Immature natural killer cell (primary cell): Measurements from ENCODE around the gene CHSY1. TPM values are rescaled to one million over a fixed set of nuclear protein-coding genes. Genes with fewer than 3 reads are reported as not detected.
A peak's percentile ranks its signal among the peaks of the same experiment; 100 is the strongest.

Source experiments
- DNase-seq, 3 donors: peaks; one replicate each; pipeline ENCODE4 v3.0.0; 2022; ENCODE audit warnings: mixed read lengths in 1 of 3
- H3K27ac Mint-ChIP-seq, 6 donors: one replicate each; pipeline ENCODE4 v1.8.0; 2020; ENCODE audit warnings: mixed read lengths in 6 of 6, mild to moderate bottlenecking in 5 of 6, inconsistent platforms in 4 of 6, moderate library complexity in 3 of 6
- H3K27me3 Mint-ChIP-seq, 3 donors: one replicate each; pipeline ENCODE4 v1.8.0; 2020 to 2021; ENCODE audit warnings: low read depth in 3 of 3, mild to moderate bottlenecking in 3 of 3, mixed read lengths in 3 of 3, moderate library complexity in 3 of 3, inconsistent platforms in 1 of 3
- H3K36me3 Mint-ChIP-seq, 3 donors: one replicate each; pipeline ENCODE4 v1.8.0; 2020; ENCODE audit warnings: mixed read lengths in 3 of 3, inconsistent platforms in 2 of 3, mild to moderate bottlenecking in 2 of 3
- H3K4me1 Mint-ChIP-seq, 2 donors: one replicate each; pipeline ENCODE4 v1.8.0; 2020; ENCODE audit warnings: inconsistent platforms in 2 of 2, mild to moderate bottlenecking in 2 of 2, mixed read lengths in 2 of 2, moderate library complexity in 1 of 2
- H3K4me3 Mint-ChIP-seq, 5 donors: one replicate each; pipeline ENCODE4 v1.8.0; 2020; ENCODE audit warnings: mild to moderate bottlenecking in 5 of 5, mixed read lengths in 5 of 5, inconsistent platforms in 3 of 5, moderate library complexity in 3 of 5
- H3K9me3 Mint-ChIP-seq, 6 donors: one replicate each; pipeline ENCODE4 v1.8.0; 2020; ENCODE audit warnings: mild to moderate bottlenecking in 6 of 6, mixed read lengths in 6 of 6, inconsistent platforms in 4 of 6, moderate library complexity in 3 of 6
- polyA plus RNA-seq, 3 donors: library from polyadenylated mRNA; unstranded; fragments of 300-500 nt; fragmentation: Illumina TruSeq; gene quantifications; one replicate each; pipeline ENCODE4 v1.2.3, GENCODE V29; 2021

Gene CHSY1
- polyA plus RNA-seq, 3 donors from 2014 or later, result 2.8 to 4.0 (median 2.8) TPM

DNA sequence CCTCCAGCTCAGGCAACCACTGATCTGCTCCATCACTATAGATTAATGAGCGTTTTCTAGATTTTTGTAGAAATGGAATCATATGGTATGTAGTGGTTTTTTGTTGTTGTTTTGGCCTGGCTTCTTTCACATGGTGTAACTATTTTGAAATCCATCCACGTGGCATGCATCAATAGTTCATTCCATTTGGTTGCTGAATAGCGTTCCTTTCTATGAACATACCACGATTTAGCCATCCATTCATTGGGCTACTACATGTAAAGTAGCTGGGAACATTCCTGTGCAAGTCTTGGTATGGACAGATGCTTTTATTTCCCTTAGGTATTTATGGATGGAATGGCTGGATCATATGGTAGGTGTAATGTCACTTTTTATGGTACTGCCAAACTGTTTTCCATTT, 10.7 kb upstream of the CHSY1 start:
- Mint-ChIP-seq H3K27me3 (peaks cover 0 to 5% (median 1%) of the 10 kb centered on the region in 3 donors), H3K27ac (no peak overlapping the region), H3K9me3 (no peaks in the 10 kb centered on the region), H3K4me3 (no peak overlapping the region), H3K36me3 (no peaks in the 10 kb centered on the region), H3K4me1 (peaks cover 8 to 9% of the 10 kb centered on the region in 2 donors)
- no peak for DNase-seq

GRCh38 chr15:101258238-101259144, 6.6 kb upstream of the CHSY1 start:
- H3K27me3 Mint-ChIP-seq, result peaks cover 0 to 5% (median 1%) of the 10 kb centered on the region in 3 donors
- no peak overlapping the region for H3K4me3 Mint-ChIP-seq
- H3K36me3 Mint-ChIP-seq, result no peaks in the 10 kb centered on the region
- H3K27ac Mint-ChIP-seq, result no peak overlapping the region
- peaks cover 0 to 4% of the 10 kb centered on the region in 2 donors for H3K4me1 Mint-ChIP-seq
- H3K9me3 Mint-ChIP-seq, result no peaks in the 10 kb centered on the region
- peak; percentile 55 to 64 (median 62) for DNase-seq

DNA sequence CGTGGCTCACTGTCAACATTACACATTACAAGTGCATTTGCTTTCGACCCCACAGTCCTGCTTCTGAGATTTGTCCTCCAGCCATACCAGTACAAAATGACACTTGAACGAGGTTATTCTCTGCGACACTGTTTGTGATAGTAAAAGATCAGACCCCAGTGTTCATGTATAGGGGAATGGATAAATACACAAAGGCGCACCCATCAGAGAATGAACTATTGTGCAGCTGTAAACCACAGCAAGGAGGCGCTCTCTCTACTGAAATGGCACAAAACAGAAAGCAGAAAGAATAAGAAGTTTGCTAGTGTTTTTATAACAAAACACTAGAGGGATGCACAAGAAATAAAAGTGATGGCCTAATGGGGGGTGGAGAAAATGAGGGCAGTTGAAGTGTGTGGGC, 4.9 kb upstream of the CHSY1 start:
- Mint-ChIP-seq H3K4me1 (peaks cover 10 to 11% of the 10 kb centered on the region in 2 donors), H3K27me3 (peaks cover 4 to 12% (median 7%) of the 10 kb centered on the region in 3 donors), H3K36me3 (no peaks in the 10 kb centered on the region), H3K4me3 (no peak overlapping the region), H3K9me3 (no peaks in the 10 kb centered on the region), H3K27ac (no peak overlapping the region)
- DNase-seq, result no peak

- no peaks in the 10 kb centered on the region for H3K9me3 Mint-ChIP-seq
- H3K27me3 Mint-ChIP-seq, result peaks cover 4 to 12% (median 10%) of the 10 kb centered on the region in 3 donors
- H3K36me3 Mint-ChIP-seq, result no peaks in the 10 kb centered on the region
- peaks cover 11 to 12% of the 10 kb centered on the region in 2 donors for H3K4me1 Mint-ChIP-seq
- no peak for DNase-seq
- no peak overlapping the region for H3K27ac Mint-ChIP-seq
- no peak overlapping the region for H3K4me3 Mint-ChIP-seq
Measured at GRCh38 chr15:101255615-101256241, 3.9 kb upstream of the CHSY1 start.

DNA sequence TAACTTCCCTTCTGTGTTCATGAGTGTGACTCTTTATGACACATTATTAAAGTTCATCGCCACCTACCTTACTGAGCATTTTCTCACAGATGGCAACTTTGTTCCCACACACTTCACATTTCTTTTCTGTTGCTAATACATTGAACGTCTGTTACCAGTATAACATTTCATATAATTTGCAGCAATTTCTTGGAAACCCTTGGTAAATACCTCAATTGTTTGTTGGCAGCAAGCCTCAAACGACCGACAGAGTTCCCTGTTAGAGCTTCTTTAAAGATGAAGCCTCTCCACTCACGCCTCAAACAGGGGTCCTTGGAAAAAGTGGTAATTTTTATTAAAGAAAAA, 3.2 kb upstream of the CHSY1 start:
- H3K9me3 Mint-ChIP-seq, result no peaks in the 10 kb centered on the region
- peaks cover 11 to 13% (median 12%) of the 10 kb centered on the region in 3 donors for H3K27me3 Mint-ChIP-seq
- no peak for DNase-seq
- peaks cover 18 to 19% of the 10 kb centered on the region in 2 donors for H3K4me1 Mint-ChIP-seq
- H3K36me3 Mint-ChIP-seq, result no peaks in the 10 kb centered on the region
- H3K4me3 Mint-ChIP-seq, result no peak overlapping the region
- H3K27ac Mint-ChIP-seq, result peak overlapping the region in 1 of 6 donors; percentile 30

DNA sequence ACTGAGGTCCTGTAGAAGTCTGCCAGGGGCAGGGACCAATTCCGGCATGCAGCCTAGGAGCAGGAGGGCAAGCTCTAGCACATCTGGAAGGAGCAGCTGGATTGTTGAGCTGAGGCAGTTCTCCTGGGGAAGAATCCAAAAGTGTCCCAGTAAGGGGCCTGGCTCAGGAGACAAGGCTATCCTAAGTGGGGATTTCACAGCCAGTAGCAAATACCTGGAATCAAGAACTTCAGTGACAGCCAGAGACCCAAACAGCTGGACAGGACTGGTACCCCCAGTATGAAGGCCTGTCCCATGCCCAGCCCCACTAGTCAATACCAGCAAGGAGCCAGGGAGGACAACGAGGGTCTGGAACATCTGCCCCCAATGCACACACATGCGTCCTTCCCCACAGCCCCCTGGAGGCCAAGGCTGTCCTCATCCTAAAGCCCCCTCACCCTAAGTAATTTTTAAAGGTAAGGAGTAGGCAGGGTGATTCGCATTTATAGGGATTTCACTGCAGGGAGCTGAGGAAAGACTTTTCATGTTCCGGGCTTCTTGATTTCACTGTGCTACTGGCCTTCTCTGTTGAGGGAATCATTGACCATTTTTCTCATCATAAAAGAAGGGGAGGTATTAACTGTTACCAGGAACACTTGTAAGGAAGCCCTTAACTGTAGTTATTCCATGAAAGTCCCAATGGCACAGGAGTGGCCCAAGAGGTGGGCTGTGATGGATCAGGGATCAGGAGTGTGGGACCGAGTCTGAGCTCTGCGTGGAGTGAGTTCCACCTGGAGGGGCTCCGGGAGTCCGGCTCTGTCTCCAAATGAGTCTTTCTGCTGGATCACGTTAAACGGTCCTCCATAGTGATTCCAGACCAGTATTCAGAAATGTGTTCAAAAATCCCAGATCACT, 2.6 kb upstream of the CHSY1 start:
- no peak overlapping the region for H3K4me3 Mint-ChIP-seq
- H3K27me3 Mint-ChIP-seq, result peaks cover 12 to 13% (median 12%) of the 10 kb centered on the region in 3 donors
- peaks cover 25% of the 10 kb centered on the region in 2 donors for H3K4me1 Mint-ChIP-seq
- DNase-seq, result no peak
- peak overlapping the region in 1 of 6 donors; percentile 30 for H3K27ac Mint-ChIP-seq
- no peaks in the 10 kb centered on the region for H3K9me3 Mint-ChIP-seq
- no peaks in the 10 kb centered on the region for H3K36me3 Mint-ChIP-seq

- Mint-ChIP-seq H3K4me3 (peak overlapping the region; percentile 89 to 94 (median 93)), H3K27ac (peak overlapping the region; percentile 78 to 90 (median 84)), H3K36me3 (peaks cover 0 to 3% (median 0%) of the 10 kb centered on the region in 3 donors), H3K4me1 (peaks cover 30 to 39% of the 10 kb centered on the region in 2 donors), H3K9me3 (no peaks in the 10 kb centered on the region), H3K27me3 (peaks cover 8 to 12% (median 12%) of the 10 kb centered on the region in 3 donors)
- DNase-seq, result no peak
Measured at GRCh38 chr15:101252836-101253235, 988 bp upstream of the CHSY1 start.

GRCh38 chr15:101250873-101251829, 697 bp downstream of the CHSY1 start:
- peak overlapping the region; percentile 89 to 93 (median 90) for H3K4me3 Mint-ChIP-seq
- H3K4me1 Mint-ChIP-seq, result peaks cover 45 to 56% of the 10 kb centered on the region in 2 donors
- H3K9me3 Mint-ChIP-seq, result no peaks in the 10 kb centered on the region
- DNase-seq, result peak in 2 of 3 donors; percentile 23 to 37
- peak overlapping the region; percentile 81 to 92 (median 87) for H3K27ac Mint-ChIP-seq
- peaks cover 8 to 12% (median 12%) of the 10 kb centered on the region in 3 donors for H3K27me3 Mint-ChIP-seq
- H3K36me3 Mint-ChIP-seq, result peaks cover 0 to 3% (median 0%) of the 10 kb centered on the region in 3 donors

GRCh38 chr15:101250341-101250831, 1.5 kb downstream of the CHSY1 start:
- Mint-ChIP-seq H3K27ac (peak overlapping the region; percentile 81 to 92 (median 87)), H3K9me3 (no peaks in the 10 kb centered on the region), H3K36me3 (peaks cover 0 to 3% (median 0%) of the 10 kb centered on the region in 3 donors), H3K27me3 (peaks cover 8 to 12% (median 12%) of the 10 kb centered on the region in 3 donors), H3K4me1 (peaks cover 52 to 64% of the 10 kb centered on the region in 2 donors), H3K4me3 (peak overlapping the region; percentile 89 to 93 (median 90))
- no peak for DNase-seq

DNA sequence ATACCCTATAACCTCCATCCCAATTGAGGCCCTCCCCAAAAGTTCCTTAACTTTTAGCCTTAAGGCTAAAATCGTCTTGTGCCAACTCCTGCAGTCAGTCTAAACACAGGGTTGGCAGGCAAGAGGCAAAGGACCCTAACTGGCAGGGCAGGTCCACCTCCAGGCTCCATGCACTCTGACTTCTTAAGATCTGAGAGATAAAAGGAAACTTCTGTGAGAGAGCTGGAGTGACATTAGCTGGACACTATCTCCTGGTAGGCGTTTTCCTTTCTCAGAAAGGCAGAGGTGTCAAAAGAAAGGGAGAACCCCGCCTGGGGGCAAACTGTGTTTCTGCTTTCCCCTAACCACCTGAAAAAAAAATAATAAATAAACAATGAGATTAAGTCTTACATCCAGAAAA, 3.6 kb downstream of the CHSY1 start:
- Mint-ChIP-seq H3K9me3 (no peaks in the 10 kb centered on the region), H3K36me3 (peaks cover 0 to 3% (median 0%) of the 10 kb centered on the region in 3 donors), H3K27ac (peak overlapping the region in 1 of 6 donors; percentile 30), H3K27me3 (peaks cover 8 to 16% (median 13%) of the 10 kb centered on the region in 3 donors), H3K4me1 (peaks cover 73 to 85% of the 10 kb centered on the region in 2 donors), H3K4me3 (peak overlapping the region in 2 of 5 donors; percentile 27 to 32)
- no peak for DNase-seq

DNA sequence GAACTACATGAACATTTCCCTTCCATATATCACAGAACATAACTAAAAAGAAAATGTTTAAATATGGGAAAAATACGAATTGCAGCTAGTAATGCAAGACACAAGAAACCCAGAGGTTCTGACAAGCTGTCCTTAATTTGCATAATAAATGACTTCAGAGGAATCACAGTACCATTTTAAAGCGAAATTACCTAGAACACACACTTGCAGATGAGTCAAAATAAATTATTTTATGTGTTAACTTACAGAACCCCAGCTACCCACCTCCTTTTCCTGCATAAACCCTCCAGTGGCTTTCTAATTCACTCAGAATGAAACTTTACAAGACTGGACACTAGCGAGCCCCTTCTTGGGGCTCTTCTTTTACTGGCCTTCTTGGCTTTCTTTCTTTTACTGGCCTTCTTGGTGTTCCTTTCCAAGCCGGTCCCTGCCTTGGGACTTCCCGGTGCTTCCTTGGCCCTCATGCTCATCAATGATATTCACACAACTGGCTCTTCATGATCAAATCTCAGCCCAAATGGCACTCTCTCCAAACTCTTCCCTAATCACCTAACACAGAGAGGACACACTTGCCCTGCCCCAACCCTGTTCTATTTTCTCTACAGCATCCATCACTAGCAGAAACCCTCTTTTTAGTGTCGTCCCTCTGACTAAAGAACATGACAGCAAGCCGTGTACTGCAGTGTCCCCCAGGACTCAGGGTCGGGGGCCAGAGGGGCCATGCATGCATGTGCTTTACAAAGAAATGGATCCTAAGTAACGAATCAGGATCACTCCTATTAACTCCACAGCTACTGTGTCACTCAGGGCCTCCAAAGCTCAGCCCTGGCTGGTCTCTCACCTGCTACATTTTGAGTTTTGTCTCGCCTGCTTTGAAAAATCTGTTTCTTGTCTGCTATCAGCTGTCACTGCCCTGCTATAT, 4.8 kb downstream of the CHSY1 start:
- Mint-ChIP-seq H3K4me3 (peak overlapping the region in 1 of 5 donors; percentile 37), H3K27me3 (peaks cover 2 to 13% (median 11%) of the 10 kb centered on the region in 3 donors), H3K4me1 (peaks cover 79 to 87% of the 10 kb centered on the region in 2 donors), H3K36me3 (peaks cover 0 to 3% (median 0%) of the 10 kb centered on the region in 3 donors), H3K27ac (peak overlapping the region; percentile 8 to 80 (median 41)), H3K9me3 (no peaks in the 10 kb centered on the region)
- no peak for DNase-seq
